K562 (cell line): Measurements from ENCODE around the gene RAB43. TPM values are rescaled to one million over a fixed set of nuclear protein-coding genes. Genes with fewer than 3 reads are reported as not detected.

Experiments
- ATAC-seq: fragments of 200-7000 bp; cut with Tn5 transposase; 3 replicates; pipeline ENCODE4 v1.9.1; 2020; ENCODE audit warnings: moderate library complexity
- BruUV-seq: library from RNA; stranded (reverse); fragments of 400-500 nt; replicated peaks from 2 replicates; lab custom pipeline; 2021; lab: Mats Ljungman, UMichigan
- CTCF ChIA-PET: fragments of 300-600 bp; formaldehyde crosslinking; extraction: SDS; loops from one replicate; lab custom pipeline; 2021; ENCODE audit warnings: low intra/inter-chr PET ratio; lab: Yijun Ruan, JAX
- POLR2A ChIA-PET: fragments of 300-600, 350-650 bp; sonication (Branson Sonifier 250); formaldehyde crosslinking; extraction: SDS; loops from one replicate; lab custom pipeline; 2021; ENCODE audit warnings: antibody characterized with exemption, inconsistent platforms; lab: Yijun Ruan, JAX
- DNase-seq, 4 experiments: peaks; one replicate each; pipeline versions ENCODE4 v3.0.0 to v3.0.0-alpha.2; 2011 to 2018; ENCODE audit warnings: low spot score in 3 of 4, mixed read lengths in 3 of 4; ENCODE audit errors: extremely low read depth in 1 of 4
- FAIRE-seq: peaks from 2 replicates; lab custom pipeline; 2011; peaks lifted over from hg19 to GRCh38; lab: Jason Lieb, UNC
- H2AFZ ChIP-seq: 2 replicates; pipeline ENCODE4 v1.6.0; 2011; ENCODE audit warnings: low read depth, low read length, control low read depth, inconsistent platforms
- H3K27ac ChIP-seq: fragments of 200-600 bp; 3 replicates; pipeline ENCODE4 v1.8.0; 2011; ENCODE audit warnings: low read depth, mild to moderate bottlenecking, control low read depth, inconsistent platforms, low read length, moderate library complexity, mixed read lengths; ENCODE audit errors: extremely low read depth
- H3K27me3 ChIP-seq, 2 experiments: fragments of 300-600 bp in 1 of 2; 2 replicates in 1 of 2; 3 replicates in 1 of 2; pipeline versions ENCODE4 v1.6.0 to v1.8.0; 2011; ENCODE audit warnings: inconsistent platforms in 2 of 2, low read length in 2 of 2, mild to moderate bottlenecking in 1 of 2, mixed read lengths in 1 of 2, moderate library complexity in 1 of 2; ENCODE audit not compliant: control insufficient read depth in 2 of 2, insufficient read depth in 2 of 2
- H3K36me3 ChIP-seq: fragments of 300-600 bp; 3 replicates; pipeline ENCODE4 v1.8.0; 2011; ENCODE audit warnings: mild to moderate bottlenecking, low read length, inconsistent platforms; ENCODE audit not compliant: control insufficient read depth, insufficient read depth
- H3K4me1 ChIP-seq, 2 experiments: fragments of 200-600 bp in 1 of 2; replicated peaks in 1 of 2; 2 replicates in 1 of 2; 3 replicates in 1 of 2; pipeline versions ENCODE4 v1.5.1 to v1.8.0; 2011; ENCODE audit warnings: inconsistent platforms in 2 of 2, low read length in 2 of 2, mild to moderate bottlenecking in 1 of 2, mixed read lengths in 1 of 2, moderate library complexity in 1 of 2; ENCODE audit not compliant: control insufficient read depth in 2 of 2, insufficient read depth in 2 of 2
- H3K4me2 ChIP-seq: 2 replicates; pipeline ENCODE4 v1.6.1; 2011; ENCODE audit warnings: low read length, control low read depth, inconsistent platforms, mixed read lengths; ENCODE audit not compliant: insufficient read depth
- H3K4me3 ChIP-seq: fragments of 200-600 bp; sonication (generic), shearing (Covaris generic); 2 replicates; pipeline ENCODE4 v1.5.1; 2016; ENCODE audit warnings: control low read depth, inconsistent platforms
- H3K79me2 ChIP-seq: fragments of 200-600 bp; 3 replicates; pipeline ENCODE4 v1.8.0; 2011; ENCODE audit warnings: low read length, inconsistent platforms; ENCODE audit not compliant: control insufficient read depth, insufficient read depth
- H3K9ac ChIP-seq, 2 experiments: 2 replicates each; pipeline versions ENCODE4 v1.6.0 to v1.6.1; 2011; ENCODE audit warnings: low read depth in 2 of 2, low read length in 2 of 2, control low read depth in 1 of 2, inconsistent platforms in 1 of 2, mild to moderate bottlenecking in 1 of 2, mixed read lengths in 1 of 2; ENCODE audit not compliant: insufficient read depth in 1 of 2
- H3K9me1 ChIP-seq: one replicate; pipeline ENCODE4 v1.6.0; 2011; ENCODE audit warnings: inconsistent platforms, mild to moderate bottlenecking, low read length, moderate library complexity; ENCODE audit not compliant: control insufficient read depth, insufficient read depth
- H3K9me3 ChIP-seq: replicated peaks from 2 replicates; pipeline ENCODE4 v1.5.1; 2011; ENCODE audit warnings: low read depth, low read length, inconsistent platforms; ENCODE audit not compliant: control insufficient read depth, insufficient read depth
- H4K20me1 ChIP-seq: replicated peaks from 2 replicates; pipeline ENCODE4 v1.6.1; 2011; ENCODE audit warnings: low read length, inconsistent platforms, mixed read lengths; ENCODE audit not compliant: control insufficient read depth, insufficient read depth
- BMI1 ChIP-seq: fragments of 150-350 bp; IDR thresholded peaks from 2 replicates; pipeline ENCODE4 v1.6.1; 2014; ENCODE audit warnings: low read length
- BRCA1 ChIP-seq, 2 experiments: fragments of 450-650 bp in 1 of 2; sonication (generic) in 1 of 2; formaldehyde crosslinking in 1 of 2; IDR thresholded peaks; 2 replicates each; pipeline versions ENCODE4 v1.5.0 to v1.6.1; 2017 to 2020; ENCODE audit warnings: mild to moderate bottlenecking in 1 of 2, missing genetic modification reagents in 1 of 2
- CCAR2 ChIP-seq: fragments of 200-400 bp; formaldehyde crosslinking; IDR thresholded peaks from 2 replicates; pipeline ENCODE4 v1.6.1; 2017; ENCODE audit warnings: mild to moderate bottlenecking, low read depth, low read length
- CHCHD3 ChIP-seq: fragments of 250-450 bp; sonication (Bioruptor Pico); IDR thresholded peaks from 2 replicates; pipeline ENCODE4 v2.1.2; 2022; ENCODE audit warnings: mild to moderate bottlenecking
- E2F8 ChIP-seq: fragments of 450-650 bp; IDR thresholded peaks from 2 replicates; pipeline ENCODE4 v1.7.1; 2018; ENCODE audit warnings: mild to moderate bottlenecking, low read depth; ENCODE audit not compliant: partially characterized antibody
- HMG20A ChIP-seq: fragments of 450-650 bp; formaldehyde crosslinking; conservative IDR thresholded peaks from 2 replicates; pipeline ENCODE4 v1.4.0; 2020; ENCODE audit warnings: mild to moderate bottlenecking, mixed read lengths
- IFI16 ChIP-seq: fragments of 250-450 bp; sonication (Bioruptor Pico); IDR thresholded peaks from 2 replicates; pipeline ENCODE4 v2.1.2; 2022; ENCODE audit warnings: mild to moderate bottlenecking, inconsistent platforms
- KDM1A ChIP-seq, 2 experiments: fragments of 450-650 bp; IDR thresholded peaks; 2 replicates each; pipeline ENCODE4 v1.6.1; 2016; ENCODE audit warnings: mild to moderate bottlenecking in 2 of 2
- KLF13 ChIP-seq: fragments of 450-650 bp; IDR thresholded peaks from 2 replicates; pipeline ENCODE4 v1.6.1; 2016; ENCODE audit warnings: missing genetic modification characterization, low read depth, mild to moderate bottlenecking, missing compliant biosample characterization, moderate library complexity, borderline replicate concordance
- NFRKB ChIP-seq: fragments of 450-650 bp; IDR thresholded peaks from 2 replicates; pipeline ENCODE4 v1.6.1; 2016; ENCODE audit warnings: low read depth
- POLR2AphosphoS2 ChIP-seq: IDR thresholded peaks from 2 replicates; pipeline ENCODE4 v1.6.1; 2012; ENCODE audit warnings: low read length, improper control_type of control experiment
- RB1 ChIP-seq: fragments of 450-650 bp; IDR thresholded peaks from 2 replicates; pipeline ENCODE4 v1.6.1; 2017; ENCODE audit warnings: low read depth, mild to moderate bottlenecking
- SIRT6 ChIP-seq: IDR thresholded peaks from one replicate; pipeline ENCODE4 v1.6.1; 2012; ENCODE audit warnings: low read depth, mild to moderate bottlenecking, control low read depth, inconsistent platforms, low read length, moderate library complexity
- SNAPC5 ChIP-seq: fragments of 250-450 bp; sonication (Bioruptor Pico); IDR thresholded peaks from 2 replicates; pipeline ENCODE4 v1.8.0; 2021; ENCODE audit warnings: moderate library complexity, mild to moderate bottlenecking, inconsistent platforms
- SRSF9 ChIP-seq: fragments of 200-400 bp; formaldehyde crosslinking; IDR thresholded peaks from 2 replicates; pipeline ENCODE4 v1.6.1; 2017; ENCODE audit warnings: low read depth, low read length, borderline replicate concordance
- ZC3H4 ChIP-seq: sonication (generic); formaldehyde crosslinking; IDR thresholded peaks from 2 replicates; pipeline ENCODE4 v1.9.0; 2021; ENCODE audit warnings: missing genetic modification reagents, borderline replicate concordance
- ZFP36 ChIP-seq: fragments of 150-350 bp; IDR thresholded peaks from 2 replicates; pipeline ENCODE4 v1.6.1; 2018; ENCODE audit warnings: low read length, low read depth; ENCODE audit not compliant: partially characterized antibody
- ZNF41 ChIP-seq: fragments of 250-450 bp; sonication (Bioruptor Pico); conservative IDR thresholded peaks from 2 replicates; pipeline ENCODE4 v1.4.0; 2020; ENCODE audit warnings: mild to moderate bottlenecking
- WGBS: fragments of 100-300 bp; shearing (Covaris generic); methylation state at CpG from one replicate; pipeline ENCODE4 v1.1.6; 2016; ENCODE audit warnings: low coverage, mixed read lengths; ENCODE audit not compliant: insufficient coverage; ENCODE audit errors: missing lambda C conversion rate; 5-methylcytosine and 5-hydroxymethylcytosine counted together
- in situ Hi-C: fragments of 300-500 bp; cut with MboI; formaldehyde crosslinking; loops from 4 replicates; pipeline ENCODE4 v1.15.0; 2018; ENCODE audit warnings: inconsistent platforms, mixed read lengths
- intact Hi-C: fragments of 100-400 bp; cut with micrococcal nuclease; formaldehyde crosslinking; loops from 2 replicates; pipeline ENCODE4 v1.14.2; 2022
- polyA plus RNA-seq, 8 experiments: library from polyadenylated mRNA; depleted of rRNA in 4 of 8; stranded (reverse) in 5 of 8; unstranded in 3 of 8; fragments of >200 nt; fragmentation: Nextera tagmentation in 2 of 8; fragmentation: Illumina TruSeq in 1 of 8; extraction: Ambion mirVana in 2 of 8; extraction: Trizol in 1 of 8; gene quantifications; 2 replicates each; pipeline versions ENCODE4 v1.2.1 to v1.2.3, GENCODE V29; 2011 to 2014; ENCODE audit warnings: inconsistent platforms in 1 of 8, missing spikeins in 1 of 8
- total RNA-seq, 7 experiments: library from RNA; depleted of rRNA in 6 of 7; stranded (reverse); fragments of >200 nt in 6 of 7; fragmentation: Illumina TruSeq in 2 of 7; extraction: Trizol in 2 of 7; gene quantifications; 2 replicates each; pipeline versions ENCODE4 v1.2.1 to v1.2.3, GENCODE V29; 2011 to 2021; ENCODE audit warnings: low replicate concordance in 1 of 7
- TF ChIP-seq, protein P1 (sequence below), 2 experiments: fragments of 450-650 bp in 1 of 2; sonication (generic) in 1 of 2; formaldehyde crosslinking; conservative IDR thresholded peaks; 2 replicates each; pipeline versions ENCODE4 v1.4.0 to v1.8.1; 2020 to 2022; ENCODE audit warnings: mild to moderate bottlenecking in 1 of 2, missing genetic modification reagents in 1 of 2

Gene RAB43
- total and polyA plus RNA-seq, 9 of the 15 experiments (the other 6 are each of a cell fraction or from before 2014, with no cell fraction given): 0.04 to 6.8 (median 1.7) TPM; not detected in 2

DNA sequence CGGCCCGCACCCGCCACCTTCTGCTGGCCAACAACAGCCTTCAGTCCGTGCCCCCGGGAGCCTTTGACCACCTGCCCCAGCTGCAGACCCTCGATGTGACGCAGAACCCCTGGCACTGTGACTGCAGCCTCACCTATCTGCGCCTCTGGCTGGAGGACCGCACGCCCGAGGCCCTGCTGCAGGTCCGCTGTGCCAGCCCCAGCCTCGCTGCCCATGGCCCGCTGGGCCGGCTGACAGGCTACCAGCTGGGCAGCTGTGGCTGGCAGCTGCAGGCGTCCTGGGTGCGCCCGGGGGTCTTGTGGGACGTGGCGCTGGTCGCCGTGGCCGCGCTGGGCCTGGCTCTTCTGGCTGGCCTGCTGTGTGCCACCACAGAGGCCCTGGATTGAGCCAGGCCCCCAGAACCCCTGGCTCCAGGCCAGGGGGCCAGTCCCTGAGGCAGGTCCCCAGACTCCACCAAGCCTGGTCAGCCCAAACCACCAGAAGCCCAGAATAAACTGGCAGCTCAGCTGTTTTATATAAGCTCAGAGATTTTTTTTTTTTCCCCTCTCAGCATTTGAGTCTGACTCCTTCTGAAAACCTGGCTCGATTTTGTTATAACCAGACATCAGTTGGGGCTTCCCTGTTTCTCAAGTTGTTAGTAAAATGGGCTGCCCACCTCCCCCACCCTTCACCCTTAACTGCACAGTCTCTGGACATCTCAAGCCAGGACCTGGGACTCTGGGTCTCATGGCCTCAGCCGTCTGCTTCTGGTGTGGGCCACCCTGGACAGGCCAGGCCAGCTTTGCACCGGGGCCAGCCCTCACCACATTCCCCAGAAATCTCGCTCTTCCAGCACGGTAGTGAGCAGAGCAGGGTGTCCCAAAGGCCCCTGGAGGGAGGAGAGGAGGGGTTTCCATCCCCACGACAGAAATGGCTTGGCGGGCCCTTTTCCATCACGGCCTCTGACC, 59.4 kb downstream of the RAB43 start:
- DNase-seq (no peak), FAIRE-seq (no peak), ATAC-seq (no peak)
- intact Hi-C loops: no loop called here
- Histone ChIP-seq H3K4me2 (no peak overlapping the region), H3K4me3 (no peak overlapping the region), H2AFZ (no peak overlapping the region), H3K27me3 (no peaks in the 10 kb centered on the region), H3K9me1 (no peaks in the 10 kb centered on the region), H3K9me3 (no peaks in the 10 kb centered on the region), H3K36me3 (no peaks in the 10 kb centered on the region), H3K27ac (no peak overlapping the region), H3K9ac (no peak overlapping the region; a peak in 1 of 4 replicates), H4K20me1 (no peaks in the 10 kb centered on the region), H3K79me2 (no peaks in the 10 kb centered on the region), H3K4me1 (peaks cover under 1 to 14% of the 10 kb centered on the region in 2 experiments; a peak in 4 of 5 replicates)
- CTCF ChIA-PET: no interaction called here
- 56% methylated on average over 11 of the region's 32 CpGs for WGBS
- in situ Hi-C loops: no loop called here
- BruUV-seq: no TSS peak
- POLR2A ChIA-PET: no interaction called here
- no peak for TF ChIP-seq HMG20A (CRISPR knock-in tag)
- no peak for TF ChIP-seq KDM1A (IDR thresholded peaks at IDR 0.05)
- no peak for TF ChIP-seq SNAPC5 (CRISPR knock-in tag)
- TF ChIP-seq, protein P1, sequence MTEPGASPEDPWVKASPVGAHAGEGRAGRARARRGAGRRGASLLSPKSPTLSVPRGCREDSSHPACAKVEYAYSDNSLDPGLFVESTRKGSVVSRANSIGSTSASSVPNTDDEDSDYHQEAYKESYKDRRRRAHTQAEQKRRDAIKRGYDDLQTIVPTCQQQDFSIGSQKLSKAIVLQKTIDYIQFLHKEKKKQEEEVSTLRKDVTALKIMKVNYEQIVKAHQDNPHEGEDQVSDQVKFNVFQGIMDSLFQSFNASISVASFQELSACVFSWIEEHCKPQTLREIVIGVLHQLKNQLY (CRISPR knock-in tag; conservative IDR thresholded peaks at IDR 0.05): no peak
- no peak for TF ChIP-seq BMI1
- TF ChIP-seq BRCA1 (IDR thresholded peaks at IDR 0.05): no peak
- no peak for TF ChIP-seq BRCA1 (CRISPR knock-in tag; IDR thresholded peaks at IDR 0.05)
- TF ChIP-seq SIRT6: no peak
- TF ChIP-seq NFRKB: no peak
- TF ChIP-seq CCAR2: no peak
- no peak for TF ChIP-seq KLF13 (tag)
- no peak for TF ChIP-seq IFI16 (CRISPR knock-in tag)
- TF ChIP-seq ZC3H4: no peak
- TF ChIP-seq SRSF9: no peak
- no peak for TF ChIP-seq POLR2AphosphoS2
- TF ChIP-seq E2F8: no peak
- TF ChIP-seq RB1: no peak
- no peak for TF ChIP-seq ZNF41
- no peak for TF ChIP-seq CHCHD3 (CRISPR knock-in tag)
- TF ChIP-seq ZFP36: no peak
